Endothelial cell of umbilical vein (primary cell): ENCODE data around the gene AAGAB. TPM values are rescaled to one million over a fixed set of nuclear protein-coding genes. Genes with fewer than 3 reads are reported as not detected.

ENCODE experiments used
- BruUV-seq: library from RNA; stranded (reverse); fragments of 400-500 nt; replicated peaks from 2 replicates; lab custom pipeline; 2021; lab: Mats Ljungman, UMichigan
- CTCF ChIA-PET: fragments of 300-600, 350-600 bp; sonication (Branson Sonifier 250); formaldehyde crosslinking; loops from one replicate; lab custom pipeline; 2021; ENCODE audit warnings: antibody characterized with exemption, inconsistent platforms; lab: Charles Lee
- POLR2A ChIA-PET: fragments of 300-600, 350-600 bp; sonication (Branson Sonifier 250); formaldehyde crosslinking; loops from one replicate; lab custom pipeline; 2021; ENCODE audit warnings: antibody characterized with exemption, inconsistent platforms; lab: Charles Lee
- DNase-seq: peaks from one replicate; pipeline ENCODE4 v3.0.0-alpha.2; 2011; ENCODE audit warnings: low read depth, low spot score
- FAIRE-seq: peaks from 2 replicates; lab custom pipeline; 2011; peaks lifted over from hg19 to GRCh38; lab: Jason Lieb, UNC
- H2AFZ ChIP-seq: 2 replicates; pipeline ENCODE4 v1.6.0; 2012; ENCODE audit warnings: low read depth, low read length, control low read depth, inconsistent platforms
- H3K27ac ChIP-seq: 2 replicates; pipeline ENCODE4 v1.5.1; 2011; ENCODE audit warnings: low read depth, mild to moderate bottlenecking, control low read depth, low read length, moderate library complexity; ENCODE audit not compliant: insufficient read depth
- H3K27me3 ChIP-seq, 2 experiments: 2 replicates each; pipeline versions ENCODE4 v1.6.0 to v1.6.1; 2011; ENCODE audit warnings: low read length in 2 of 2, mixed read lengths in 1 of 2; ENCODE audit not compliant: control insufficient read depth in 2 of 2, insufficient read depth in 2 of 2
- H3K36me3 ChIP-seq, 2 experiments: 2 replicates in 1 of 2; 3 replicates in 1 of 2; pipeline ENCODE4 v1.5.1; 2011; ENCODE audit warnings: low read length in 2 of 2, mild to moderate bottlenecking in 1 of 2, moderate library complexity in 1 of 2; ENCODE audit not compliant: control insufficient read depth in 2 of 2, insufficient read depth in 2 of 2; ENCODE audit errors: extremely low read depth in 1 of 2
- H3K4me1 ChIP-seq: 3 replicates; pipeline ENCODE4 v1.5.1; 2011; ENCODE audit warnings: mild to moderate bottlenecking, low read length; ENCODE audit not compliant: control insufficient read depth, insufficient read depth; ENCODE audit errors: extremely low read depth
- H3K4me2 ChIP-seq: 2 replicates; pipeline ENCODE4 v1.6.1; 2011; ENCODE audit warnings: low read length, control low read depth, mixed read lengths; ENCODE audit not compliant: insufficient read depth
- H3K4me3 ChIP-seq, 3 experiments: fragments of 200-600 bp in 1 of 3; sonication (generic), shearing (Covaris generic) in 1 of 3; replicated peaks in 1 of 3; 2 replicates each; pipeline ENCODE4 v1.5.1; 2011 to 2016; ENCODE audit warnings: control low read depth in 3 of 3, low read length in 3 of 3, mild to moderate bottlenecking in 2 of 3, inconsistent platforms in 1 of 3, low read depth in 1 of 3, moderate library complexity in 1 of 3; ENCODE audit not compliant: insufficient read depth in 1 of 3
- H3K79me2 ChIP-seq: 2 replicates; pipeline ENCODE4 v1.6.0; 2012; ENCODE audit warnings: low read length, inconsistent platforms; ENCODE audit not compliant: control insufficient read depth, insufficient read depth
- H3K9ac ChIP-seq: replicated peaks from 2 replicates; pipeline ENCODE3; 2011; ENCODE audit warnings: low read length, control low read depth; ENCODE audit not compliant: insufficient read depth; ENCODE audit errors: extremely low read depth
- H3K9me1 ChIP-seq: replicated peaks from 3 replicates; pipeline ENCODE4 v1.6.0; 2011; ENCODE audit warnings: mild to moderate bottlenecking, low read length; ENCODE audit not compliant: control insufficient read depth, insufficient read depth; ENCODE audit errors: extremely low read depth
- H3K9me3 ChIP-seq: replicated peaks from 2 replicates; pipeline ENCODE4 v1.5.1; 2012; ENCODE audit warnings: low read length, inconsistent platforms; ENCODE audit not compliant: control insufficient read depth, insufficient read depth
- H4K20me1 ChIP-seq: replicated peaks from 2 replicates; pipeline ENCODE3; 2011; ENCODE audit warnings: mild to moderate bottlenecking, low read length; ENCODE audit not compliant: control insufficient read depth, insufficient read depth; ENCODE audit errors: extremely low read depth
- FOS ChIP-seq: IDR thresholded peaks from 2 replicates; pipeline ENCODE4 v1.6.1; 2011; ENCODE audit warnings: mild to moderate bottlenecking, low read length, moderate library complexity, borderline replicate concordance; ENCODE audit not compliant: insufficient read depth
- JUN ChIP-seq: IDR thresholded peaks from 2 replicates; pipeline ENCODE4 v1.6.1; 2011; ENCODE audit warnings: borderline replicate concordance, low read depth; ENCODE audit not compliant: insufficient read length, insufficient read depth
- MYC ChIP-seq: IDR thresholded peaks from one replicate; pipeline ENCODE4 v1.6.1; 2011; ENCODE audit warnings: mild to moderate bottlenecking, low read depth, low read length
- POLR2A ChIP-seq: IDR thresholded peaks from 2 replicates; pipeline ENCODE4 v1.6.1; 2012; ENCODE audit warnings: low read depth, mild to moderate bottlenecking, control low read depth, low read length
- POLR2AphosphoS5 ChIP-seq: IDR thresholded peaks from 2 replicates; pipeline ENCODE4 v1.6.1; 2012; ENCODE audit warnings: low read depth, mild to moderate bottlenecking, control low read depth, low read length, moderate library complexity; ENCODE audit not compliant: insufficient read depth
- dilution Hi-C: fragments of 300-500 bp; cut with MboI; formaldehyde crosslinking; loops from one replicate; pipeline ENCODE4 v1.15.0; 2019; ENCODE audit warnings: low sequenced_read_pairs; ENCODE audit not compliant: extremely low pct_ligation_motif_present
- intact Hi-C: fragments of 100-400 bp; cut with micrococcal nuclease; formaldehyde crosslinking; loops from one replicate; pipeline ENCODE4 v1.10.0; 2022
- polyA plus RNA-seq, 4 experiments: library from polyadenylated mRNA; depleted of rRNA in 3 of 4; stranded (reverse) in 3 of 4; unstranded in 1 of 4; fragments of >200 nt; gene quantifications; 2 replicates each; pipeline versions ENCODE4 v1.2.1 to v1.2.3, GENCODE V29; 2011 to 2012; ENCODE audit warnings: missing spikeins in 1 of 4
- total RNA-seq: library from RNA; stranded (reverse); gene quantifications from 2 replicates; pipeline ENCODE4 v1.2.3, GENCODE V29; 2021
- TF ChIP-seq, protein P1 (sequence below): IDR thresholded peaks from 2 replicates; pipeline ENCODE4 v1.6.1; 2011; ENCODE audit not compliant: insufficient read depth, insufficient read length

The AAGAB gene
- total and polyA plus RNA-seq, 2 donors (not counting 3 experiments of a cell fraction or from before 2014, with no cell fraction given) = 21.2 to 42.6 TPM

DNA sequence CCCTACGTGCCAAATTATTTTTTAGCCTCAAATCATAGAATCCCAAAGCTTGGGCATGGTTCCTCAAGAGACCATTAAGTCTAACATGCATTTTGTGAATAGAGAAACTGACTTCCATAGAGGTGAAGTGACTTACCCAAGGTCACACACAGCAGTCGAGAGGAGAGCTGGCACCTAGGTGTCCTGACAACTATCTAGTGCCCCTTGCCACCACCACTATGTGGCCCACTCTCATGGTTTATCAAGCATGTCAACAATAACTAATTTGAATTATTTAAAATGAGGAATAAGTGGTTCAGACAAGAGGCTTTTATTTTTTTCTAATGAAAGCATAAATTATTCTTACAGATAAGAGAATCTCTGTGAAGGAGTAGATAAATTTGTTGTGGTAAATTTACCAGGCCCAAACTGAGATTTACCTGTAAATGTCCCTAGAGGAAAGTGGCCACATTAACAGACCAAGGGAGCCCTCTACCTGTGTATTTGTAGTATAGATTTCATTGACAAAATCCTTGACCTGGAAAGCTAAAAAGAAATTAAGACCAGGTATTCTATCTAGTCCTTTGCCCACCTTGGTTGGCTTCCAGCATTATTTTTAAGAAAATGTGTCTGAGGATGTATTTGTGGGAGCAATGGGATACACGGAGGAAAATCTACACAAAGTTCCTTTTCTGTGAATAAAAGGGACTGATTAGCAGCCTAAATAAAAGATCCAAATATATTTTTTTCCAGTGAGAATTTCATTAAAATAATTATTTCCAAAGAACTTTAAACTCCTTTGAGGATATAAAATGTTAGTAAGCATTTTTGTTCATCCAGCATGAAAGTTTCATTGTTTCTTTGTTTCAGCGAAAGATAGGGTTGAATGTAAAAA is 49.3 kb upstream of the AAGAB start:
- no peaks in the 10 kb centered on the region for H4K20me1 ChIP-seq
- TF ChIP-seq POLR2A = no peak
- TF ChIP-seq MYC = no peak
- no peak for TF ChIP-seq POLR2AphosphoS5
- no peak for TF ChIP-seq FOS
- TF ChIP-seq, protein P1, sequence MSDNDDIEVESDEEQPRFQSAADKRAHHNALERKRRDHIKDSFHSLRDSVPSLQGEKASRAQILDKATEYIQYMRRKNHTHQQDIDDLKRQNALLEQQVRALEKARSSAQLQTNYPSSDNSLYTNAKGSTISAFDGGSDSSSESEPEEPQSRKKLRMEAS = no peak
- TF ChIP-seq JUN = no peak
- no peak overlapping the region for H3K27ac ChIP-seq
- FAIRE-seq (no peak), DNase-seq (peak; percentile 49)
- no peak overlapping the region for H3K4me3 ChIP-seq
- H3K9me3 ChIP-seq = no peaks in the 10 kb centered on the region
- ChIA-PET CTCF (interaction anchor here (0.6 to 3.6 kb wide), 31 partner anchors 8 to 819 kb away, joined by 3 to 68 read pairs (median 3); no protein-coding TSS in a partner anchor), POLR2A (no interaction called here)
- H3K9ac ChIP-seq = no peak overlapping the region
- H3K36me3 ChIP-seq = no peaks in the 10 kb centered on the region
- no peaks in the 10 kb centered on the region for H3K27me3 ChIP-seq
- H2AFZ ChIP-seq = no peak overlapping the region
- BruUV-seq = no TSS peak
- H3K4me2 ChIP-seq = no peak overlapping the region
- dilution Hi-C loops (no loop called here), intact Hi-C loops (loop anchor here (1.0 to 5.0 kb wide), 2 partner anchors 236 to 357 kb away; partner anchors contain the start of gene SMAD3)
- H3K79me2 ChIP-seq = no peaks in the 10 kb centered on the region
- no peaks in the 10 kb centered on the region for H3K4me1 ChIP-seq
- no peaks in the 10 kb centered on the region for H3K9me1 ChIP-seq
